ENCODE data around the gene RAET1E. TPM values are rescaled to one million over a fixed set of nuclear protein-coding genes. Genes with fewer than 3 reads are reported as not detected.
"Not testable (repeated sequence)": the region's sequence is repeated elsewhere in the genome, so short reads cannot be mapped to it uniquely, and the experiment has no call there.

The RAET1E gene
- total RNA-seq, 2 experiments from 2014 or later: not detected

DNA sequence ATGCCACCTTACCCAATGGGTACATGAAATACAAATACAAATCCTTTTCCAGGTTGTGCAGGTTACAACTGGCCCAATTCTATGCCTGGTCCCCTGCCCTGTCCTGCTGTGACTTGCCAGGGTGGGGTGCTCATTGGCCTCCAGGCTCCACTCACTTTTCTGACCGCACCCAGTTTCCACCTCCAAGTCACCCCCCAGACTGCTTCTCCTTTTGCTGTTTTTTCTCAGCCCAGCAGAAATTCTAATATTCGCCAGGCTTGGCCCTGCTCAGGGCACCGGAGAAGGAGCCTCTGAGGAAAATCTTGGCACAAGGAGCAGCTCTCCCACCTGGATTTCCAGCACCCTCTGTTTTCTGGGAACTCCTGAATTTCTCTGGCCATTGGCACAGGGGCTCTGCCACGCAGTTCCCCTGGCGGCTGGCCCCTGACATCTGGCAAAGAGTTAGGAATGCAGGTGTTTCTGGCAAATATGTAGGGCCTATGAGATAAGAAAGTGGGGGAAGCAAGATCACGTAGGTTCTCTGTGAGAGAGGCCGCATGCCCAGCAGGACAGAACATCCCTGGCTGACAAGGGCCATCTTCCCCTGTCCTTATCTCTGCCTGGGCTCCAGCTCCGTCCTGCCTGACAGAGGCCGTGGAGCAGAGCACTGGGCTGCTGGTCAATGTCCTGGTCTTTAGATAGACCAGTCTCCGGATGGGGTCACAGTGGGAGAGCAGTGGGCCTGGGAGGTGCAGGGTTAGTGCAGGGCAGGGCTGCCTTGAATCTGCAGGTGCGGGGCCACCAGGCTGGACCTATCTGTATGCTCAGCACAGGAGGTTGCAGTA, 2.9 kb upstream of the RAET1E start:
- Mint-ChIP-seq H3K36me3 (ENCODE audit: low read depth) (no peaks in the 10 kb centered on the region), H3K27ac (no peak overlapping the region), H3K27me3 (peaks cover 3% of the 10 kb centered on the region), H3K4me1 (peaks cover 9% of the 10 kb centered on the region), H3K9me3 (no peaks in the 10 kb centered on the region), H3K4me3 (no peak overlapping the region)
- ChIA-PET CTCF (interaction anchor here (1.3 to 1.4 kb wide), 2 partner anchors 15 to 37 kb away, joined by 3 to 4 read pairs; no protein-coding TSS in a partner anchor), POLR2A (no interaction called here)
- no peak for DNase-seq

DNA sequence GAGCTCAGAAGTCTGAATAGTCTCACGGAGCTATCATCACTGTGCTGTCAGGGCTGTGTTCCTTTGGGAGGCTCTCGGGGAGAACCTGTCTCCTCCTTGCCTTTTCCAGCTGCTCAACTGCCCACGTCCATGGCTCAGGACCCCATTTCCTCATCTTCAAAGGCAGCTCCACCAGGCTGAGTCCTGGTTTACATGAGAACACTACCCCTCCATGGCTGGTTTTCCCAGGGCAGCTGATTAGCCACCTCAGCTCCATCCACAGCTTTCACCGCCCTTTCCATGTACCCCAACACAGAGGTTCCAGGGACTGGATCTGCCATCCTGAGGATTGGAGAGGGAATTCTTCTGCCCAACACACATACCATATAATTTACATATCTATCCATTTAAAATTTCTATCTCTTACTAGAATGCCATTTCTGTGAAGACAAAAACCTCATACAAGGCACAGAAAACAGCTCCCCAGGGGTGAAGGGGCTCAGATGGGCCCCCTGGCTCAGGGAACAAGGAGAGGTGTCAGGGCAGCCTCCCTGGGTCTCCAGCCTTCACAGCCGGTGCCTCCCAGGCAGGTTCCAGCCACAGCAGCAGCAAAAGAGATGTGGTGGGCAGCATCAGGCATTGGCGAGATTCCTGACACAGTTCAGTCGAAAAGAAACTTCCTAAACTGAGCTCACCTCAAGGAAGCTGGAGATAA, 2.2 kb upstream of the RAET1E start:
- Mint-ChIP-seq H3K4me3 (no peak overlapping the region), H3K27me3 (peaks cover 3% of the 10 kb centered on the region), H3K9me3 (no peaks in the 10 kb centered on the region), H3K4me1 (peaks cover 12% of the 10 kb centered on the region), H3K27ac (no peak overlapping the region), H3K36me3 (ENCODE audit: low read depth) (no peaks in the 10 kb centered on the region)
- ChIA-PET POLR2A (no interaction called here), CTCF (interaction anchor here (1.1 to 1.4 kb wide), 2 partner anchors 14 to 24 kb away, joined by 3 to 4 read pairs; no protein-coding TSS in a partner anchor)
- DNase-seq: no peak

DNA sequence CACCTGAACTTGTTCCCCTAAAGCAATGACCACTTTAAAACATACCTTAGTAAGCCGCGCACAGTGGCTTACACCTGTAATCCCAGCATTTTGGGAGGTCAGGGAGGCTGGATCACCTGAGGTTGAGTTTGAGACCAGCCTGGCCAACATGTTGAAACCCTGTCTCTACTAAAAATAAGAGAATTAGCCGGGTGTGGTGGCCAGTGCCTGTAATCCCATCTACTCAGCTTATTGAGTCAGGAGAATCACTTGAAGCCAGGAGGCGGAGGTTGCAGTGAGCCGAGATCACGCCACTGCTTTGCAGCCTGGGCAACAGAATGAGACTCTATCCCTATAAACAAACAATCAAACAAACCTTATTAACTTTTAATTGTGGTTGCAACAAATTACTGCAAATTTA, 1.6 kb upstream of the RAET1E start:
- ChIA-PET POLR2A (no interaction called here), CTCF (interaction anchor here (1.1 to 1.4 kb wide), 2 partner anchors 13 to 25 kb away, joined by 3 to 4 read pairs; no protein-coding TSS in a partner anchor)
- Mint-ChIP-seq H3K36me3 (ENCODE audit: low read depth) (no peaks in the 10 kb centered on the region), H3K27ac (no peak overlapping the region), H3K9me3 (no peaks in the 10 kb centered on the region), H3K4me1 (peaks cover 14% of the 10 kb centered on the region), H3K27me3 (peaks cover 5% of the 10 kb centered on the region), H3K4me3 (no peak overlapping the region)
- no peak for DNase-seq

DNA sequence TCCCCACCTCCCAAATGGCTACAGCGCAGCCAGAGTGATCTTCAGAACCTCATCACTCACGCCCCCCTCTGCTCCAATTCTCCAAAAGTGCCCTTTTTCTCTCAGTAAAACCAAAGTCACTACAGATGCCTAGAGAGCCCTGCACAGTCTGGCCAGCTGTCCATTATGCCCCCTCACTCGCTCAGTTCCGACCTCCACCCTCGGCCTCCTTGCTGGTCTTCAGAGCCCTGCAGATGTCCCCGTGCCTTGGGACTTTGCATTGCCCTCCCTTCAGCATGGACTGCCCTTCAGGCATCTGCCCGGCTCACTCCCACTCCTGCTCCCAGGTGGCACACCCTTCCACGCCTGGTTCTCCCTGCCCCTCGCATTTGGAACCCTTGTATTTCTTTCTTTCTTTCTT, 1.1 kb upstream of the RAET1E start:
- H3K4me1 Mint-ChIP-seq: peaks cover 14% of the 10 kb centered on the region
- no peaks in the 10 kb centered on the region for H3K36me3 Mint-ChIP-seq (ENCODE audit: low read depth)
- peaks cover 10% of the 10 kb centered on the region for H3K27me3 Mint-ChIP-seq
- DNase-seq: no peak
- ChIA-PET CTCF (interaction anchor here (1.1 kb wide), 1 partner anchor 26 kb away, joined by 3 read pairs; no protein-coding TSS in a partner anchor), POLR2A (no interaction called here)
- no peak overlapping the region for H3K27ac Mint-ChIP-seq
- H3K9me3 Mint-ChIP-seq: no peaks in the 10 kb centered on the region
- no peak overlapping the region for H3K4me3 Mint-ChIP-seq

DNA sequence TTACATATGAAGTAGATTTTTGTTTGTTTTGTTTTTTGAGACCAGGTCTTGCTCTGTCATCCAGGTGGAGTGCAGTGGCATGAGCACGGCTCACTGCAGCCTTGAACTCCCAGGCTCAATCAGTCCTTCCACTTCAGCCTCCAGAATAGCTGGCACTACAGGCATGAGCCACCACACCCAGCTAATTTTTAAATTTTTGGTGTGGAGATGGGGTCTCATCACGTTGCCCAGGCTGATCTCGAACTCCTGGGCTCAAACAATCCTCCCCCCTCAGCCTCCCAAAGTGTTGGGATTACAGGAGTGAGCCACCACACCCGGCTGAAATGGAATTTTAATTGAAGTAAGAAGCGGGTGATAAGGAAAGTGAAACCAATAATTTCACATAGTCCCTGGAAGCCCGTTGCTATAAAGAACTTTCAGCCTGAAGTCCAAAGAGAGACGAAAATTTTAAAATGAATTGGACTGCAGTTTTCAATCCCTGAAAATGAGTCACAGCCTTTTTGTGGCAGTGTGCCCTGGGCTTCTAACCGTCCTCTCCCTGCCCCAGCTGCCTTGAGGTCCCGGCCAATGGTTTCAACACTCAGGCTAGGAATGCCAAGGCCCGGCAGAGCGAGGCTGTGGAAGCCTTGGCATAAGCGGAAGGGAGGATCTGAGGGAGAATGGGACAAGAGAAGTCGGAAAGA, 757 bp downstream of the RAET1E start:
- no peak for DNase-seq
- no peaks in the 10 kb centered on the region for H3K9me3 Mint-ChIP-seq
- H3K27ac Mint-ChIP-seq: no peak overlapping the region
- peaks cover 14% of the 10 kb centered on the region for H3K4me1 Mint-ChIP-seq
- H3K4me3 Mint-ChIP-seq: no peak overlapping the region
- CTCF ChIA-PET: interaction anchor here (0.7 to 1.2 kb wide), 2 partner anchors 9 to 56 kb away, joined by 3 to 6 read pairs; no protein-coding TSS in a partner anchor
- POLR2A ChIA-PET: interaction anchor here (0.6 kb wide), 1 partner anchor 352 kb away, joined by 3 read pairs; no protein-coding TSS in a partner anchor
- no peaks in the 10 kb centered on the region for H3K36me3 Mint-ChIP-seq (ENCODE audit: low read depth)
- H3K27me3 Mint-ChIP-seq: peaks cover 21% of the 10 kb centered on the region

DNA sequence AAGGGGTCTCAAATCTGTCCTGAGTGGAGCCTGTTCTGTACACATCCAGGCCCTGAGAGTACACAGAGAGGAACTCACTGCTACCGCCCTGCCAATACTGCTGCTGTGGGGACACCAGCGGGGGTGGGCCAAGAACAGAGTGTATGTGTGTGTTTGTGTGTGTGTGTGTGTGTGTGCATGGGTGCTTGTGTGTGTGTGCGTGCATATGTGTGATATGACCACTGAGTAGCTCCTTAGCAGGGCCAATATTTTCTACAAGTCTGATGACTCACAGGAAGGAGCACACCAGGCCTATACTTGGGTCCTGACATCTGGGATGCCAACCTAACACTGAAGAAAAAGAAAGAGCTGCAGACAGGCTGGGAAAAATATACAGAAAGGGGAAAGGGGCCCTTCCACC, 1.4 kb downstream of the RAET1E start:
- peaks cover 14% of the 10 kb centered on the region for H3K4me1 Mint-ChIP-seq
- H3K27me3 Mint-ChIP-seq: peaks cover 23% of the 10 kb centered on the region
- CTCF ChIA-PET: interaction anchor here (0.7 to 1.2 kb wide), 2 partner anchors 10 to 56 kb away, joined by 3 to 6 read pairs; no protein-coding TSS in a partner anchor
- no peak overlapping the region for H3K27ac Mint-ChIP-seq
- H3K4me3 Mint-ChIP-seq: no peak overlapping the region
- no peaks in the 10 kb centered on the region for H3K9me3 Mint-ChIP-seq
- no peaks in the 10 kb centered on the region for H3K36me3 Mint-ChIP-seq (ENCODE audit: low read depth)
- POLR2A ChIA-PET: interaction anchor here (0.6 kb wide), 1 partner anchor 351 kb away, joined by 3 read pairs; no protein-coding TSS in a partner anchor
- no peak for DNase-seq

DNA sequence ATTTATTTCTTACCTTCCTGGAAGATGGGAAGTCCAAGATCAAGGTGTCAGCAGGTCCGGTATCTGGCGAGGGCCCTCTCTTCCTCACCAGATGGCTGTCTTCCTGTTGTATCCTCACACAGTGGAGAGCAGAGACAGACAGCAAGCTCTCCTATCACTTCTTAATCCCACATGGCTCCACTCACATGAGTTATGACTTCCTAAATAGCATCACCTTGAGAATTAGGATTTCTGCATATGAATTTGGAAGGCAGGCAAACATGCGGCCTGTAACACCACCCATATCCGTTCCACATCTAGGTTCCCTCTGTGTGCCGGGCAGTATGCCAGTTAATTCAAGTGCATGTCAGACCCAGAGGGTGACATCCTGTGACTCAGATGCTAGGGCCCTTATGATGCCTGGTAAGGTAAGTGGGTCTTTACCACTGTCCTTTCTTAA, 2.1 kb downstream of the RAET1E start:
- Mint-ChIP-seq H3K4me1 (peaks cover 14% of the 10 kb centered on the region), H3K27me3 (peaks cover 23% of the 10 kb centered on the region), H3K36me3 (ENCODE audit: low read depth) (no peaks in the 10 kb centered on the region), H3K4me3 (no peak overlapping the region), H3K27ac (peak overlapping the region; percentile 11), H3K9me3 (no peaks in the 10 kb centered on the region)
- CTCF ChIA-PET: no interaction called here
- POLR2A ChIA-PET: no interaction called here
- DNase-seq: peak; percentile 29

DNA sequence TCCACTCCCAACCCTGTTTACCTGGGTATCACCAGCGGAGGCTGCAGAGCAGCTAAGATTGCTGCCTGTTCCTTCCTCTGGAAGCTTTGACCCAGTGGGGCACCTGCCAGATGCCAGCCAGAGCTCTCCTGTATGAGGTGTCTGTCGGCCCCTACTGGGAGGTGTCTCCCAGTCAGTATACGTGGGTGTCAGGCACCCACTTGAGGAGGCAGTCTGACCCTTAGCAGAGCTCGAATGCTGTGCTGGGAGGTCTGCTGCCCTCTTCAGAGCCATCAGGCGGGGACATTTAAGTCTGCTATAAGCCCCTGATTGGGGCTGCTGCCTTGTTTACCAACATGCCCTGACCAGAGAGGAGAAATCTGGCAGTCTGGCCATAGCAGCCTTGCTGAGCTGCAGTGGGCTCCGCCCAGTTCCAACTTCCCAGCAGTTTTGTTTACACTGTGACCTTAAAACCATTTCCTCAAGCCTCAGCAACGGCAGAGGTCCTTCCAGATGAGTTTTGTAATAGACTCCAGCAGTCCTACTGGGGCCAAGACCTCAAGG, 2.8 kb downstream of the RAET1E start:
- ChIA-PET CTCF (no interaction called here), POLR2A (no interaction called here)
- no peak for DNase-seq
- peaks cover 14% of the 10 kb centered on the region for H3K4me1 Mint-ChIP-seq
- H3K4me3 Mint-ChIP-seq: no peak overlapping the region
- H3K27ac Mint-ChIP-seq: no peak overlapping the region
- no peaks in the 10 kb centered on the region for H3K9me3 Mint-ChIP-seq
- peaks cover 26% of the 10 kb centered on the region for H3K27me3 Mint-ChIP-seq
- no peaks in the 10 kb centered on the region for H3K36me3 Mint-ChIP-seq (ENCODE audit: low read depth)

DNA sequence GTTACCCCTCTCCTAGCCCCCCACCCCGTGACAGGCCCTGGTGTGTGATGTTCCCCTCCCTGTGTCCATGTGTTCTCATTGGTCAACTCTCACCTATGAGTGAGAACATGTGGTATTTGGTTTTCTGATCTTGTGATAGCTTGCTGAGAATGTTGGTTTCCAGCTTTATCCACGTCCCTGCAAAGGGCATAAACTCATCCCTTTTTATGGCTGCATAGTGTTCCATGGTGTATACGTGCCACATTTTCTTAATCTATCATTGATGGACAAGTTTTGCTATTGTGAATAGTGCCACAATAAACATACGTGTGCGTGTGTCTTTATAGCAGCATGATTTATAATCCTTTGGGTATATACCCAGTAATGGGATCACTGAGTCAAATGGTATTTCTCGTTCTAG, 6.0 kb downstream of the RAET1E start:
- H3K27ac Mint-ChIP-seq; POLR2A ChIA-PET; H3K36me3 Mint-ChIP-seq (ENCODE audit: low read depth); DNase-seq; H3K4me3 Mint-ChIP-seq; CTCF ChIA-PET; H3K9me3 Mint-ChIP-seq: not testable (repeated sequence)
- H3K4me1 Mint-ChIP-seq: peaks cover 14% of the 10 kb centered on the region
- H3K27me3 Mint-ChIP-seq: peaks cover 26% of the 10 kb centered on the region

DNA sequence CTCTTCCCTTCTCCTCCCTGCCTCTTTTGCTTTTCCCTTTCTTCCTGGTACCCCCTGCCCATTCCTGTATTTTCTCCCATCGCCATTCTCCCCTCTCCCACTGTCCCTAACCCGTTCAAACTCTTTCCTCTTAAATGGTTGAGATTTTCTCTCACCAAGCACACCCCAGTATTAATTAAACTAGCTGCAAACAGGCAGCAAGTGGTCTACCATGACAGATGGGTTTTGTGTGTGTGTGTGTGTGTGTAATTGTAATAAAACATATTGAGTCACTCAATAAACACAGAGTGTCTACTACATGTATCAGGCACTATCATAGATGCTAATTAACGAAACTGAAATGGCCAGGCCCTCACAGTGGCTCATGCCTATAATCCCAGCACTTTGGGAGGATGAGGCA, 6.7 kb downstream of the RAET1E start:
- H3K27me3 Mint-ChIP-seq: peaks cover 26% of the 10 kb centered on the region
- H3K4me1 Mint-ChIP-seq: peaks cover 9% of the 10 kb centered on the region
- no peak for DNase-seq
- H3K36me3 Mint-ChIP-seq (ENCODE audit: low read depth): no peaks in the 10 kb centered on the region
- H3K4me3 Mint-ChIP-seq: no peak overlapping the region
- ChIA-PET POLR2A (no interaction called here), CTCF (no interaction called here)
- H3K27ac Mint-ChIP-seq: no peak overlapping the region
- H3K9me3 Mint-ChIP-seq: no peaks in the 10 kb centered on the region

DNA sequence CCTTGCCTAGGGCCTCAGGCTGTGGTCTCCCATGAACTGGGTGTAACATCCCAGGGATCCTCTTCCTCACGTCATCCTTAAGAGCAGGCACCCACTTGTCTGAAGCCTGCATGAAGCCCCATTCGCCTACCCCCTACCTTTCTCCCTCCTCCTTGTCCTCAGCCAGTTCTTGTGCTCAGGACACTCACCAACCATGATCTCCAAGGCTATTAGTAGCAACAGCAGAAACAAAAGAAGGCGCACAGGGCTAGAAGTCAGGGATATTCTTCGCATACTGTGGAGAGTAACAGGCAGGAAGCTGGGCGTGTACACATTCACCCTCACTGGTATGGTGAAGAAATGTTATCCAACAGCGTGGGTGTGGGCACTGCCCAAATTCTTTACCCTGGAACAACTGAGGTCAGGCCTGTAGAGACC, 7.3 kb downstream of the RAET1E start:
- no peak overlapping the region for H3K4me3 Mint-ChIP-seq
- peaks cover 26% of the 10 kb centered on the region for H3K27me3 Mint-ChIP-seq
- CTCF ChIA-PET: no interaction called here

DNA sequence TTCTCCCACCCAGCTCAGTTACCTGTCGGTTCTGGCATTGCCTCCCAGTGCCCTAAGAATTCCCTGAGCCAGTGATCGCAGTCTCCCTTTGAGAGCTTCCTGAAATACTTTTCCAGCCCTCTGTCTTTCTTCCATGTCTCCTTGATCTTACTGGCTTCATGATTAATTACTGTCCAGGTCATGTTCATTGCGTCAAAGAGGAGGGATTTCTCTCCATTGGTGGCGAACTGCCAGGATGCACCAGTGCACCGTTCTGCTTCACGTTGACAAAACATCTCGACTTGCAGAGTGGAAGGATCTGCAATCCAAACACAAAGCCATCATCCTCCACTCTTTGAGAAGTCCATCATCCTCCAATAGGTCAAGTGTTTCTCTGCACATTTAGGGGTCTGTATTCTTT, 8.6 kb downstream of the RAET1E start:
- Mint-ChIP-seq H3K36me3 (ENCODE audit: low read depth) (no peaks in the 10 kb centered on the region), H3K27me3 (peaks cover 28% of the 10 kb centered on the region), H3K9me3 (no peaks in the 10 kb centered on the region), H3K27ac (no peak overlapping the region), H3K4me3 (no peak overlapping the region), H3K4me1 (no peaks in the 10 kb centered on the region)
- DNase-seq: no peak
- ChIA-PET CTCF (interaction anchor here (1.2 kb wide), 1 partner anchor 54 kb away, joined by 4 read pairs; no protein-coding TSS in a partner anchor), POLR2A (no interaction called here)

More for the DNA sequence above, 7.3 kb downstream of the RAET1E start:
- peaks cover 3% of the 10 kb centered on the region for H3K4me1 Mint-ChIP-seq
- DNase-seq: no peak
- H3K36me3 Mint-ChIP-seq (ENCODE audit: low read depth): no peaks in the 10 kb centered on the region
- H3K27ac Mint-ChIP-seq: no peak overlapping the region
- POLR2A ChIA-PET: no interaction called here
- H3K9me3 Mint-ChIP-seq: no peaks in the 10 kb centered on the region

Data from activated CD4-positive, alpha-beta T cell treated with anti-CD3 and anti-CD28 coated beads, Interleukin-2, amount 10 ng/mL, durations not matched to agents 7 days and 5 days (primary cell).